Forelimb muscle (tissue), 1 donor: ENCODE results near the gene ULBP1. TPM values are rescaled to one million over a fixed set of nuclear protein-coding genes. Genes with fewer than 3 reads are reported as not detected.
"Not testable (repeated sequence)": the region's sequence is repeated elsewhere in the genome, so short reads cannot be mapped to it uniquely, and the experiment has no call there.

ENCODE experiments used
- DNase-seq: peaks from one replicate; pipeline ENCODE4 v3.0.0-alpha.2; 2013; ENCODE audit warnings: low read depth
- polyA plus RNA-seq: library from polyadenylated mRNA; unstranded; fragments of 120-200 nt; gene quantifications from one replicate; pipeline ENCODE4 v1.2.1, GENCODE V29; 2013; ENCODE audit not compliant: insufficient read length

Gene ULBP1
- polyA plus RNA-seq, 1 donor: 0.28 TPM

- DNase-seq: peak; percentile 70
These were observed 41.3 kb downstream of the ULBP1 start for GRCh38 chr6:150004783-150005717.

GRCh38 chr6:150005761-150006651 is 42.3 kb downstream of the ULBP1 start:
- no peak for DNase-seq

DNA sequence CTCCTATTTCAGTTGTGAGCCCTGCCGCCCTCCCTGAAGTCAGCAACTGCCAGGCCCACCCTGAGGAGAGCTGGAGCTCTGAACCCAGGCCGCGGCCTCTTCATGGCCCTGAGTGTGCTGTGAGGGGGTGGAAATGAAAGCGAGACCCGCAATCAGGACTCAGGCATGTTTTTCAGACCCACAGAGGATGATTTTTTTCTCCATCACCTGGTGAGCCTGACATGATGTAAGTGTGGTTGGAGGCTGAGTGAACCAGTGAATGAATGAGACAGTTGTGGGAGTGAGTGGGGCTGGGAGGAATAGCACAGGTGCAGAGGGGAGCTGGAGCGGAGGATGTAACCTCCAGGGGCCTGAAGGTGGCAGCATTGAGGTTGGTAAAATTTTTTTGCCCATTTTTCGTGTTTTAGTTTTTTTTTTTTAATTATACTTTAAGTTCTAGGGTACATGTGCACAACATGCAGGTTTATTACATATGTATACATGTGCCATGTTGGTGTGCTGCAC is 43.3 kb downstream of the ULBP1 start:
- DNase-seq: no peak

GRCh38 chr6:150008588-150008987 is 44.8 kb downstream of the ULBP1 start:
- DNase-seq: no peak

- not testable (repeated sequence) for DNase-seq
These were observed 49.4 kb downstream of the ULBP1 start for GRCh38 chr6:150012846-150013784.

DNA sequence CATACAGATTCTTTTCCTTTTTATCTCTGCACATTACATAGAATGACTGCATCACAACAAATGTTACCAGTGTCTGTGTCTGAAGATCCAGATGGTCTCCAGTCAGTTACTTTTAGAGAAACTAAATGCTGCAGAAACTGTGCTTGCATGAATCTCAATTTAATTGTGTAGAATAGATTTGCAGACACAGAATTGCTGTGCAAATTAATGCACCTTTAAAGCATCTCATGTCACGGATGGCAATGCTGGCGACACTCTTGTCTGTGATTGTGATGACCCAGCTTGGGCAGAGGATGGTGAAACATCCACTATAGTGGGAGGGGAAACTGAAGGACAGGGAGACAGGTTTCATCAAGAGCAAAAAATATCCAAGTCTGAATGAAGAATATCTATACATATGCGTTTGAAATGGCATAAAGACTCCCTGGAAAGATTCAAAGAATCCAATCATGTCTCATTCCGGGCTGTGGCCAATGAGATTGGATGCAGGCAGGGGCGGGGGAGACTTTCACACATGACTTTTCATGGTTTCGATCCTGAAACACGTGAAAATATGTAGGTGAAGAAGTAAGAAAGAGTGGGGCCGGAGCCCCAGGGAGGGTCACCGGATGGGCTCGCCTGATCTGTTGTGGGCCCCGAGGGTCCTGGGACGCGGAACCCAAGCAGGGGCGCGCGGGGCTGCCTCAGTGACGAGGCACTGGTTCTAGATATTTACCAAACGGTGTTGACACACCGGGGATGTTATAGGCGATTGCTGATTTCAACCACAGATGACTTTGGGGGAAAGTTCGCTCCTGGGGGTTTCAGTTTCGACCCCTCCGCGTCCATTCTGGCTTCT is 50.3 kb downstream of the ULBP1 start:
- DNase-seq: not testable (repeated sequence)

- DNase-seq: not testable (repeated sequence)
These were observed 51.0 kb downstream of the ULBP1 start for GRCh38 chr6:150014623-150015280.

DNA sequence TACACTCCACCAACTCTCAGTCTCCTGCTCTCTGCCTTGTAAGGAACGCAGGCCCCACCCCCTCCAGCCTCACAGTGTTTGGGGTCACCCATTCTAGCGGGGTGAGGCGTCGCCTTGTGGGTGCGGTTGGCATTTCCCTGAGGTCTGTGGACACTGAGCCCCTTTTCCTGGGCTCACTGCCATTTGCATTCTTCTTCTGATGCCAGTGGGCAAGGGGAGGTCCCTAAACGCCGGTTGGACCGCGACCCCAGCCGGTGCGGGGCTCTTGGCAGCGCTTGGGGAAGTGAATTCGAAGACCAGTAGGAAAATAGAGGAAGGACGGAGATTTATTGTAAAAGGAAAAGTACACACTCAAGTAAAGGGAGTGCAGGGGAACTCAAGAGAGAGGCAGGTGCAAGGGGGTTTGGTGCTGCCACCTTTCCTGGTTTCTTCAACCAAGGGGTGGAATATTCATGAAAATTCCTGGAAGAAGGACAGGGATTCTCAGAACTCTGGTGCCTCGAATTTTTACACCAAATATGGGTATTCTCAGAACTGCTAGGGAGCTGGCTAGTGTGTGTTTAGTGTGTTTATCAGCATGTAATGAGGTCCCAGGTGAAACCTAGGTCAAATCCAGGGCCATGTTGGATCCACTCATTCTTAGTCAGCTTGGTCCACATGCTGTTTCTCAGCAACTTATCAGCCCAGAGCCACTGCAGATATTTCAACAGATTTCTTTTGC is 51.7 kb downstream of the ULBP1 start:
- not testable (repeated sequence) for DNase-seq

GRCh38 chr6:150016324-150017185 is 52.8 kb downstream of the ULBP1 start:
- DNase-seq: no peak

DNA sequence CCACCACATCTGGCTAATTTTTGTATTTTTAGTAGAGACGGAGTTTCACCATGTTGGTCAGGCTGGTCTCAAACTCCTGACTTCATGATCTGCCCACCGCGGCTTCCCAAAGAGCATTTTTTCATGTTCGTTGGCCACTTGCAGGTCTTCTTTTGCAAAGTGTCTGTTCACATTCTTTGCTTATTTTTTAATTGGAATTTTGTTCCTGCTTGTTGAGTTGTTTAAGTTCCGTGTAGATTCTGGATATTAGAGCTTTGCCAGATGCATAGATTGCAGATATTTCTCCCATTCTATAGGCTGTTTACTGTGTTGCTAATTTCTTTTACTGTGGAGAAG is 53.4 kb downstream of the ULBP1 start:
- not testable (repeated sequence) for DNase-seq

DNA sequence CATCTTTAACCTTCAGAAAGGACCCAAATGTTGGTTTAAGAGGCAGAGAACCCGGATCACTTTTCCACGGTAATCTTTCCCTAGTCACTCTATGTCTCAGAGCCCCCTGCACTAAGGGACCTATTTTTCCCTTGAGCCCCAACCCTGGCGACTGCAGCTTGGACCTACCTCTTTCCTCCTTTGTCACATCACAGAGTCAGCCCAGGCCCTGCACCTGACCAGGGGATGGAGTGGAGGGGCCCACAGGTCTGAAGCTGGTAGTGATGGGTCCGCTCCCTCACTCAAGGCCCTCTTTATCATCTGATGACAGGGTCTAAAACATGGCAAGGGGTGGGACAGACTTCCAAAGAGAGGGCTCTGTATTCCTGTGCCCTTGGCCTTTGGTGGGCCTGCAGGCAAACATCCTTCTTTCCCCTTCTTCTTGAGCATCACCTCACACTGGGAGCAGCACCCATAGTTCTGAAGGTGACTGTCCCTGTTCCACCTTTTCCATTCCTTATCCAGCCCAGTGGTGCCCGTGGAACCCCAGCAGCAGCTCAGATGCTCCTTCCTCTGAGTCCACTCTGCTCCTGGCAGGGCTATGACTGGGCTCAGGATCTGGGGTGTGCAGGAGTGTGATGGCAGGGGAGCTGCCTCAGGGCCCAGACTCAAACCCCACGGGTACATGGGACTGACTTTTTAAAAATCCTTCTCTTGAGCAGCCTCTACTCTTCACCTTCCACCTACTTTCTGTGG is 55.3 kb downstream of the ULBP1 start:
- no peak for DNase-seq

DNA sequence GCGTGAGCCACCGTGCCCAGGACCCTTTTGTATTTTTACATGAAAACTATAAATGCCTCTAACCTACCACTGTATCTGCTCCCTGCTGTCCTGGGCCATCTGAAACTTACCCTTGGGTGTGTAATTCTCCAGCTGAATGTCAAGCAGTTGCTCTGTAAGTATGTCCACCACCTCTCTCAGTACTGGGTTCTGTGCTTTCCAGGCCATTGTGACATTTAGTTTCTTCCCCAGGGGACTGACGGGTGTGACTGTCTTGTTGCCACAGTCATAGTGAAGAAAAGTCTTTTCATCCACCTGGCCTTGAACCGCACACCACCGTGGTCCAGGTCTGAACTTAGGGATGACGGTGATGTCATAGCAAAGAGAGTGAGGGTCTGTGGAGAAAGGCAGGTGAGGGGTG is 58.1 kb downstream of the ULBP1 start:
- not testable (repeated sequence) for DNase-seq

Other genes starting within 250 kb of the ULBP1 start
- 16.6 TPM for gene LATS1, start 245.8 kb upstream of the ULBP1 start, polyA plus RNA-seq
- 23.8 TPM for gene NUP43, start 217.4 kb upstream of the ULBP1 start, polyA plus RNA-seq
- 72.0 TPM for gene PCMT1, start 214.2 kb upstream of the ULBP1 start, polyA plus RNA-seq
- gene LRP11, start 99.6 kb upstream of the ULBP1 start, polyA plus RNA-seq: 19.1 TPM
- gene RAET1E, start 65.8 kb upstream of the ULBP1 start, polyA plus RNA-seq: 0.82 TPM
- gene RAET1G, start 40.8 kb upstream of the ULBP1 start, polyA plus RNA-seq: 0.30 TPM
- 0.61 TPM for gene ULBP2, start 21.9 kb upstream of the ULBP1 start, polyA plus RNA-seq
- not detected for gene RAET1L, start 61.6 kb downstream of the ULBP1 start, polyA plus RNA-seq
- 1.9 TPM for gene ULBP3, start 105.2 kb downstream of the ULBP1 start, polyA plus RNA-seq
- gene PPP1R14C, start 179.1 kb downstream of the ULBP1 start, polyA plus RNA-seq: 55.8 TPM